CD1c-positive myeloid dendritic cell (primary cell): Measurements from ENCODE around the gene OMP.

Experiments
- DNase-seq: peaks from one replicate; pipeline ENCODE4 v3.0.0-alpha.2; 2016; ENCODE audit errors: extremely low spot score

Gene OMP

GRCh38 chr11:77122576-77123212 lies 20.1 kb downstream of the OMP start:
- no peak for DNase-seq

- no peak for DNase-seq
Observed at GRCh38 chr11:77123591-77123990, 21.0 kb downstream of the OMP start.

- no peak for DNase-seq
Observed at GRCh38 chr11:77124041-77124440, 21.4 kb downstream of the OMP start.

GRCh38 chr11:77124488-77124887 lies 21.8 kb downstream of the OMP start:
- no peak for DNase-seq

GRCh38 chr11:77125191-77125590 lies 22.6 kb downstream of the OMP start:
- DNase-seq: no peak

- no peak for DNase-seq
Observed at GRCh38 chr11:77125695-77126094, 23.1 kb downstream of the OMP start.

GRCh38 chr11:77126156-77126775 lies 23.6 kb downstream of the OMP start:
- no peak for DNase-seq

- no peak for DNase-seq
Observed at GRCh38 chr11:77126861-77127234, 24.2 kb downstream of the OMP start.

- DNase-seq: peak; percentile 58
Observed at GRCh38 chr11:77127235-77127911, 24.7 kb downstream of the OMP start.

- no peak for DNase-seq
Observed at GRCh38 chr11:77127920-77128691, 25.5 kb downstream of the OMP start, which contains the start of gene MYO7A. TSS of gene MYO7A (plus strand) at chr11:77128246. CDS start at chr11:77130635, 2,389 bp downstream.

GRCh38 chr11:77129069-77129841 lies 26.6 kb downstream of the OMP start:
- no peak for DNase-seq

GRCh38 chr11:77129842-77130756 lies 27.5 kb downstream of the OMP start:
- no peak for DNase-seq

- no peak for DNase-seq
Observed at GRCh38 chr11:77130763-77131513, 28.3 kb downstream of the OMP start.

- DNase-seq: no peak
Observed at GRCh38 chr11:77131560-77131959, 28.9 kb downstream of the OMP start.

GRCh38 chr11:77135069-77135468 lies 32.4 kb downstream of the OMP start:
- no peak for DNase-seq

GRCh38 chr11:77136074-77136473 lies 33.4 kb downstream of the OMP start:
- no peak for DNase-seq

- DNase-seq: no peak
Observed at GRCh38 chr11:77136784-77137420, 34.3 kb downstream of the OMP start.

GRCh38 chr11:77137421-77137820 lies 34.8 kb downstream of the OMP start:
- no peak for DNase-seq

- DNase-seq: no peak
Observed at GRCh38 chr11:77138106-77138649, 35.5 kb downstream of the OMP start.
